Measurements from ENCODE around the gene ALB.
"Not testable (repeated sequence)": the region's sequence is repeated elsewhere in the genome, so short reads cannot be mapped to it uniquely, and the experiment has no call there.

ALB gene

GRCh38 chr4:73404042-73404441 lies at the start of gene ALB:
Gene ALB, plus strand, starts transcription at chr4:73404287. Its CDS starts 41 bp downstream, at chr4:73404328.
- DNase-seq (ENCODE audit: low read depth in 2 of 2, low spot score in 1 of 2): no peak

- DNase-seq (ENCODE audit: low read depth in 2 of 2, low spot score in 1 of 2): not testable (repeated sequence)
Measured at GRCh38 chr4:73357174-73357573, 46.9 kb upstream of the ALB start.

- not testable (repeated sequence) for DNase-seq (ENCODE audit: low read depth in 2 of 2, low spot score in 1 of 2)
Measured at GRCh38 chr4:73369506-73370199, 34.4 kb upstream of the ALB start.

GRCh38 chr4:73375328-73375741 lies 28.8 kb upstream of the ALB start:
- no peak for DNase-seq (ENCODE audit: low read depth in 2 of 2, low spot score in 1 of 2)

GRCh38 chr4:73376251-73376650 lies 27.8 kb upstream of the ALB start:
- no peak for DNase-seq (ENCODE audit: low read depth in 2 of 2, low spot score in 1 of 2)

- no peak for DNase-seq (ENCODE audit: low read depth in 2 of 2, low spot score in 1 of 2)
Measured at GRCh38 chr4:73376976-73377375, 27.1 kb upstream of the ALB start.

GRCh38 chr4:73378887-73379286 lies 25.2 kb upstream of the ALB start:
- DNase-seq (ENCODE audit: low read depth in 2 of 2, low spot score in 1 of 2): no peak

GRCh38 chr4:73379946-73380345 lies 24.1 kb upstream of the ALB start:
- no peak for DNase-seq (ENCODE audit: low read depth in 2 of 2, low spot score in 1 of 2)

- no peak for DNase-seq (ENCODE audit: low read depth in 2 of 2, low spot score in 1 of 2)
Measured at GRCh38 chr4:73381214-73381613, 22.9 kb upstream of the ALB start.

- no peak for DNase-seq (ENCODE audit: low read depth in 2 of 2, low spot score in 1 of 2)
Measured at GRCh38 chr4:73383452-73383851, 20.6 kb upstream of the ALB start.

- no peak for DNase-seq (ENCODE audit: low read depth in 2 of 2, low spot score in 1 of 2)
Measured at GRCh38 chr4:73387552-73387951, 16.5 kb upstream of the ALB start.

- DNase-seq (ENCODE audit: low read depth in 2 of 2, low spot score in 1 of 2): no peak
Measured at GRCh38 chr4:73388887-73389286, 15.2 kb upstream of the ALB start.

GRCh38 chr4:73389663-73390062 lies 14.4 kb upstream of the ALB start:
- not testable (repeated sequence) for DNase-seq (ENCODE audit: low read depth in 2 of 2, low spot score in 1 of 2)

- no peak for DNase-seq (ENCODE audit: low read depth in 2 of 2, low spot score in 1 of 2)
Measured at GRCh38 chr4:73391774-73392173, 12.3 kb upstream of the ALB start.

- DNase-seq (ENCODE audit: low read depth in 2 of 2, low spot score in 1 of 2): no peak
Measured at GRCh38 chr4:73392936-73393335, 11.2 kb upstream of the ALB start.

- no peak for DNase-seq (ENCODE audit: low read depth in 2 of 2, low spot score in 1 of 2)
Measured at GRCh38 chr4:73396304-73396703, 7.8 kb upstream of the ALB start.

GRCh38 chr4:73396993-73397972 lies 6.8 kb upstream of the ALB start:
- DNase-seq (ENCODE audit: low read depth in 2 of 2, low spot score in 1 of 2): no peak

GRCh38 chr4:73401412-73401811 lies 2.7 kb upstream of the ALB start:
- no peak for DNase-seq (ENCODE audit: low read depth in 2 of 2, low spot score in 1 of 2)

GRCh38 chr4:73404457-73404856 lies 370 bp downstream of the ALB start:
- DNase-seq (ENCODE audit: low read depth in 2 of 2, low spot score in 1 of 2): no peak

- DNase-seq (ENCODE audit: low read depth in 2 of 2, low spot score in 1 of 2): no peak
Measured at GRCh38 chr4:73405138-73405537, 1.1 kb downstream of the ALB start.

GRCh38 chr4:73406548-73406875 lies 2.4 kb downstream of the ALB start:
- no peak for DNase-seq (ENCODE audit: low read depth in 2 of 2, low spot score in 1 of 2)

GRCh38 chr4:73407227-73407673 lies 3.2 kb downstream of the ALB start:
- no peak for DNase-seq (ENCODE audit: low read depth in 2 of 2, low spot score in 1 of 2)

Measured in stimulated activated CD8-positive, alpha-beta memory T cell treated with anti-CD3 and anti-CD28 coated beads, Interleukin-4, amount 100 ng/mL, for 1 hour (primary cell).